SK-MEL-5 (cell line): ENCODE results near the gene CEL. TPM values are rescaled to one million over a fixed set of nuclear protein-coding genes. Genes with fewer than 3 reads are reported as not detected.

Experiments used
- DNase-seq: peaks from one replicate; pipeline ENCODE4 v3.0.0-alpha.2; 2016; ENCODE audit warnings: low read depth, low spot score
- in situ Hi-C: cut with HindIII; loops from 2 replicates; pipeline ENCODE4 v1.10.0; 2016; ENCODE audit warnings: low sequenced_read_pairs, high pct_unique_total_duplicates, low pct_unique_long_range_greater_than_20kb
- total RNA-seq: library from RNA; depleted of rRNA; stranded (reverse); fragments of >200 nt; shearing (Covaris generic); gene quantifications from 2 replicates; pipeline ENCODE4 v1.2.3, GENCODE V29; 2014

Gene CEL
- total RNA-seq, 1 experiment from 2014 or later: not detected

DNA sequence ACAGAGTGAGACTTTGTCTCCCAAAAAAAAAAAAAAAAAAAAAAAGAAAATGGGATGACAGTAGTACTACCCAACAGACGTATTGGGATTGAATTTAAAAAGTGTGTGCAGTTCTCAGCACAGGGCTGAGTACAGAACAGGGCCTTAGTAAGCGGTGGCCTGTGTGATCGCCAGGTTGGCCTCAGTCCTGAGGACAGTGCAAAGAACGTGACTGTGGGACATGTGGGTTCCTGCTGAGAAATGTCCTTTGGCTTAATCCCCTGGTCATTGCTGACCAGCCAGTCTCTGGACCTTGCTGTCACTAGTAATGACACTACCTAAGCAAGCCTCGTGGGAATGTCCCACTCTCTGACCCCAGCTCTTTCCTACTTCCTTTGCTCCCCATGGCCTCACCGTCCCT, 17.7 kb upstream of the CEL start:
- DNase-seq: no peak
- in situ Hi-C loops: no loop called here

GRCh38 chr9:133044661-133045060, 17.1 kb upstream of the CEL start:
- in situ Hi-C loops: no loop called here
- no peak for DNase-seq

- in situ Hi-C loops: no loop called here
- no peak for DNase-seq
Observed at GRCh38 chr9:133045132-133045531, 16.6 kb upstream of the CEL start.

GRCh38 chr9:133046196-133046899, 15.4 kb upstream of the CEL start:
- in situ Hi-C loops: no loop called here
- DNase-seq: no peak

- in situ Hi-C loops: no loop called here
Observed at GRCh38 chr9:133046900-133047295, 14.9 kb upstream of the CEL start.

DNA sequence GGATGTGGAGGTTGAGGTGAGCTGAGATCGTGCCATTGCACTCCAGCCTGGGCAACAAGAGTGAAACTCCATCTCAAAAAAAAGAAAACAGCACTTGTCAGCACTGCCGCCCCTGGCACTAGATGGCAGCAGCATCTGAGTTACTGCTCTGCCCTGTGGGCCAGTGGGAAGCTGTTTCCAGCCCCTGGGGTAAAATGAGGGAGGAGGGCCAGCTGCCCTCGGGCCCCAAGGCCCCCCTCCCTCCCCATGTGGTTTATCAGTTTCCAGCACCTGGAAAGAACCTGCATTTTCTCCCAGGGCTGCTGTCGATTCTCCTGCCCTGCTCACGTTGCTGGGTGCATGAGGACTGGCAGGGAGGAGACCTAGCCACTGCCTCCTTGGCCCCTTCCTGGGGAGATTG, 13.2 kb upstream of the CEL start:
- DNase-seq: peak; percentile 55
- in situ Hi-C loops: no loop called here

More at GRCh38 chr9:133046900-133047295, 14.9 kb upstream of the CEL start:
- no peak for DNase-seq

GRCh38 chr9:133049043-133049442, 12.7 kb upstream of the CEL start:
- in situ Hi-C loops: no loop called here
- DNase-seq: no peak

DNA sequence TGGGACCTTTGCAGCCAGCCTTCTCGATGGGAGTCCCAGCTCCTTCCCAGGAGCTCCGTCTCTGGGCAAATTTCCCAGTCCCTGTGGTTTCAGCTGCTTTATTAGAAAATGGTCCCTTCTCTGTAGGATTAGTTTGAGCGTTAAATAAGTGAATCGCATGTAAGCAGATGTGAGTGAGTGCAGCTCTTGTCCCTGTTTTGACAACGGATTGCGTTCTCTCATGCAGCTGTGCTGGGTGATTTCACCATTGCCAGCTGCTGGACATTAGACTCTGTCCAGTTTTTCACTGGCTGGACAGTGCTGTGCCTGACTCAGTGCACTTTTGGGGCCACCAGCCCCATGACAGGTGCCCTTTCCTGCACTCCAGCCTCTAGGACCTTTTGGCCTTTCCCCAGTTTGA, 11.6 kb upstream of the CEL start:
- no peak for DNase-seq
- in situ Hi-C loops: no loop called here

DNA sequence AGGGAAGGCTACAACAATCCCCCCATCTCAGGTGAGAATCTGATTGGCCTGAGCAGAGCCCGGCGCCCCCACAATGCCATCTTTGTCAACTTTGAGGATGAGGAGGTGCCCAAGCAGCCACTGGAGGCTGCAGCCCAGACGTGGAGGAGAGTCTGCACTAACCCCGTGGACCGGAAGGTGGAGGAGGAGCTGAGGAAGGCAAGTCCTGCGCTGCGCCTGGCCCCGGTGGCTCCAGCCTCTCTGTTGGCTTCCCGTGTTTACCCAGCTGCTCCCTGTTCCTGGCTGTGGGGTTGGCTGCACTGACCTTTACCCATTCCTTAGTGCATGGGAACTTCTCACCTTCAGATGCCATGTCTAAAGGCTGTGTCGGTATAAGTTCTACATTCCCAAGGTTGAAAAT, 11.0 kb upstream of the CEL start:
- DNase-seq: no peak
- in situ Hi-C loops: no loop called here

- in situ Hi-C loops: no loop called here
- DNase-seq: no peak
Observed at GRCh38 chr9:133051281-133051900, 10.4 kb upstream of the CEL start.

- DNase-seq: no peak
- in situ Hi-C loops: no loop called here
Observed at GRCh38 chr9:133051966-133052539, 9.7 kb upstream of the CEL start.

DNA sequence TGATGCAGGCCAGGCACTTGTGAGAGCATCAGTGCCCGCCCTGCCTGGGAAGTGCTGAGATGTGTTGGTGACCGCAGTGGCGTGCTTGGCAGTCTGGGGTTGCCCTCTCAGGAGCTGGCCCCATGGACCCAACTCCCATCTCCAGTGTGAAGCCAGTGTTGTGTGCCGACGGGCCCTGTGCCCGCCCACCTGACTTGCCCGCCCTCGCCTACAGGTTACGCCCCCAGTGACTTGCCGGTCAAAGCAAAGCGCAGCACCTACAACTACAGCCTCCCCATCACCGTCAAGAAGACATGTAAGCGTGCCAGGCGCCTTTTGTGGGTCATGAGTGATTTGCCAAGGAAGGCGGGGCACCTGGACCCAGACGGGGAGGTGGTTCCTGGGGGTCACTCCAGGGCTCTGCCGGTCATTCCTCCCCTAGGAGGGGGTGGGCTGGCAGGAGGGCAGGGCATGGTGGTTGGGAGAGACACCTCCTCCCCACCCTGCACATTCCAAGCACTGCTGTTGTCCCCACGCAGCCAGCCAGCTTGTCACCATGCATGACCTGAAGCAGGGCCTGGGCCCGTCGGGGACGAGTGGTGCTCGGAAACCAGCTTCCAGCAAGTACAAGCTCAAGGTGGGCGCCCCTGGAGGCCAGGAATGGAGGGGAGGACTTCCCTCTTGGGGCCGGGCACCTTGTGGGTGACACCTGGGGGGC, 7.4 kb upstream of the CEL start:
- DNase-seq: no peak
- in situ Hi-C loops: no loop called here

DNA sequence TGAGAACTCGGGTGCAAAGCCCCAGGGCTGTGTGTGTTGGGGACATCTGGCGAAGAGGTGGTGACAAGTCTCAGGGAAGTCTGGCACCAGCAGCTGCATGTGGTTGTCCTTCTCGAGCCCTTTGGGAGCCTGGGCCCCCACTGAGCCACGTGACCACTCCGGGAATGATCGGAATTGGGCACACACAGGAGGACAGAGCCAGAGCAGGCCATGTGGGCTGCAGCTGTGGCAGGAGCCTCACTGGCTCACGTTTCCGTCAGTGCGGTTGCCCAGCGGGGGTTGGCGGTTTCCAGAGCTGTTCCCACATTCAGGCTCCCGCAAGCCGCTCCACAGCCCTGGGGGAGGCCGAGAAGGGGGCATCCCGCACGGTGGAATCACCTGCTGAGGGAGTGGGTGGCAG, 6.8 kb upstream of the CEL start:
- DNase-seq: no peak
- in situ Hi-C loops: no loop called here

DNA sequence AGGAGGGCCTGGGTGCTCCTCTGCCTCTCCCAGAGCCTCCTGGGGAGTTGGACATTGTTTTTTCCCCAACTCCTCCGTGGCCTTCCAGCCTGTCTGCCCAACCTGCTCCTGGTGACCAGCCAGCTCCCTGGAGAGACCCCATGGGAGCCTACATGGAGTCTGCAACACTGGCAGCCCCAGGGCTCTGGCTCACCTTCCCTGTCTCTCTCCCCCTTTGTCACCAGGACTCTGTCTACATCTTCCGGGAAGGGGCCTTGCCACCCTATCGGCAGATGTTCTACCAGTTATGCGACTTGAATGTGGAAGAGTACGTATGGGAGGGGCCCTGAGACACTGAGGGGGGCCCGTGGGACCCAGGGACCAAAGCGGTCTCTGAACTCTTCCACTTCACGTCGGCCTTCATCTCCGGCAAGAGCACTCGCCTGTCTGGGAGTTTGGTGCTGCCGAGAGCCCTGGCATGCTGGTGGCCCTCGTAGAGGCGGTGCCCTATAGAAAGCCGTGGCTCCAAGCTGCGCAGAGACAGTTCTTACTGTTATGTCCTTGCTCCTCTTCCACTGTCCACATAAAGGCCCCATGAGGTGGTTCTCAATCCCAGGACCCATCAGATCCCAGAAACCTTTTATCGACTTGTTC, 5.9 kb upstream of the CEL start:
- no peak for DNase-seq
- in situ Hi-C loops: no loop called here

GRCh38 chr9:133056533-133056932, 5.2 kb upstream of the CEL start:
- no peak for DNase-seq
- in situ Hi-C loops: no loop called here

GRCh38 chr9:133057006-133057405, 4.8 kb upstream of the CEL start:
- in situ Hi-C loops: no loop called here
- DNase-seq: no peak

- no peak for DNase-seq
- in situ Hi-C loops: no loop called here
Observed at GRCh38 chr9:133057553-133057952, 4.2 kb upstream of the CEL start.

GRCh38 chr9:133058071-133058470, 3.7 kb upstream of the CEL start:
- in situ Hi-C loops: no loop called here
- DNase-seq: no peak
